ENCODE results near the gene MXRA8. TPM values are rescaled to one million over a fixed set of nuclear protein-coding genes. Genes with fewer than 3 reads are reported as not detected.

Gene MXRA8
- total RNA-seq, 1 donor from 2014 or later, result 78.1 TPM

DNA sequence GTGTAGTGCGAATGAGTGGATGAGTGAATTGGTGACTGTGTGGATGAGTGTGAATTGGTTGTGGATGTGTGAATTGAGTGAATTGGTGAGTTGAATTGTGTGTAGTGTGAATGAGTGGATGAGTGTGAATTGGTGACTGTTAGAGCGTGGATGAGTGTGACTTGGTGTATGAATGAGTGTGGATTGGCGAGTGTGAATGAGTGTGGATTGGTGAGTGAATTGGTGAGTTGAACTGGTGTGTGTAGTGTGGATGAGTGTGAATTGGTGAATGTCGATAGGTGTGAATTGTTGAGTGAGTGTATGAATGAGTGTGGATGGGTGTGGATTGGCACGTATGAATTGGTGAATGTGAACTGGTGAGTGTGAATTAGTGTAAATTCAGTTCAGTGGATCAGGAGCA is 9.0 kb upstream of the MXRA8 start:
- peaks cover under 1% of the 10 kb centered on the region for H3K4me1 Mint-ChIP-seq (ENCODE audit: unreplicated experiment)
- H3K27ac Mint-ChIP-seq, result no peak overlapping the region
- no peaks in the 10 kb centered on the region for H3K36me3 Mint-ChIP-seq
- H3K9me3 Mint-ChIP-seq, result no peaks in the 10 kb centered on the region
- no peak overlapping the region for H3K4me3 Mint-ChIP-seq
- DNase-seq (ENCODE audit: extremely low spot score, unreplicated experiment), result no peak
- TF ChIP-seq, protein P1, sequence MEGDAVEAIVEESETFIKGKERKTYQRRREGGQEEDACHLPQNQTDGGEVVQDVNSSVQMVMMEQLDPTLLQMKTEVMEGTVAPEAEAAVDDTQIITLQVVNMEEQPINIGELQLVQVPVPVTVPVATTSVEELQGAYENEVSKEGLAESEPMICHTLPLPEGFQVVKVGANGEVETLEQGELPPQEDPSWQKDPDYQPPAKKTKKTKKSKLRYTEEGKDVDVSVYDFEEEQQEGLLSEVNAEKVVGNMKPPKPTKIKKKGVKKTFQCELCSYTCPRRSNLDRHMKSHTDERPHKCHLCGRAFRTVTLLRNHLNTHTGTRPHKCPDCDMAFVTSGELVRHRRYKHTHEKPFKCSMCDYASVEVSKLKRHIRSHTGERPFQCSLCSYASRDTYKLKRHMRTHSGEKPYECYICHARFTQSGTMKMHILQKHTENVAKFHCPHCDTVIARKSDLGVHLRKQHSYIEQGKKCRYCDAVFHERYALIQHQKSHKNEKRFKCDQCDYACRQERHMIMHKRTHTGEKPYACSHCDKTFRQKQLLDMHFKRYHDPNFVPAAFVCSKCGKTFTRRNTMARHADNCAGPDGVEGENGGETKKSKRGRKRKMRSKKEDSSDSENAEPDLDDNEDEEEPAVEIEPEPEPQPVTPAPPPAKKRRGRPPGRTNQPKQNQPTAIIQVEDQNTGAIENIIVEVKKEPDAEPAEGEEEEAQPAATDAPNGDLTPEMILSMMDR (conservative IDR thresholded peaks at IDR 0.05), result no peak
- no peaks in the 10 kb centered on the region for H3K27me3 Mint-ChIP-seq

DNA sequence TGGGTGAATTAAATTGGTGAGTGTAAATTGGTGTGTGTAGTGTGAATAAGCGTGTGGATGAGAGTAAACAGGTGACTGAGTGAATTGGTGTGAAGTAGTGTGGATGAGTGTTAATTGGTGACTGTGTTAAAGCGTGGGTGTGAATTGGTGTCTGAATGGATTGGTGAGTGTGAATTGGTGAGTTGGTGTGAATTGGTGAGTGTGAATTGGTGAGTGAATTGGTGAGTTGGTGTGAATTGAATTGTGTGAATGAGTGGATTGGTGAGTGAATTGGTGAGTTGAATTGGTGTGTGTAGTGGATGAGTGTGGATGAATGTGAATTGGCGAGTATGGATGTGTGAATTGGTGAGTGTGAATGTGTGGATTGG is 8.3 kb upstream of the MXRA8 start:
- DNase-seq (ENCODE audit: extremely low spot score, unreplicated experiment), result no peak
- H3K4me1 Mint-ChIP-seq (ENCODE audit: unreplicated experiment), result peaks cover 6% of the 10 kb centered on the region
- H3K27me3 Mint-ChIP-seq, result no peaks in the 10 kb centered on the region
- TF ChIP-seq, protein P1 (conservative IDR thresholded peaks at IDR 0.05), result no peak
- no peak overlapping the region for H3K27ac Mint-ChIP-seq
- no peaks in the 10 kb centered on the region for H3K9me3 Mint-ChIP-seq
- H3K4me3 Mint-ChIP-seq, result no peak overlapping the region
- H3K36me3 Mint-ChIP-seq, result no peaks in the 10 kb centered on the region

DNA sequence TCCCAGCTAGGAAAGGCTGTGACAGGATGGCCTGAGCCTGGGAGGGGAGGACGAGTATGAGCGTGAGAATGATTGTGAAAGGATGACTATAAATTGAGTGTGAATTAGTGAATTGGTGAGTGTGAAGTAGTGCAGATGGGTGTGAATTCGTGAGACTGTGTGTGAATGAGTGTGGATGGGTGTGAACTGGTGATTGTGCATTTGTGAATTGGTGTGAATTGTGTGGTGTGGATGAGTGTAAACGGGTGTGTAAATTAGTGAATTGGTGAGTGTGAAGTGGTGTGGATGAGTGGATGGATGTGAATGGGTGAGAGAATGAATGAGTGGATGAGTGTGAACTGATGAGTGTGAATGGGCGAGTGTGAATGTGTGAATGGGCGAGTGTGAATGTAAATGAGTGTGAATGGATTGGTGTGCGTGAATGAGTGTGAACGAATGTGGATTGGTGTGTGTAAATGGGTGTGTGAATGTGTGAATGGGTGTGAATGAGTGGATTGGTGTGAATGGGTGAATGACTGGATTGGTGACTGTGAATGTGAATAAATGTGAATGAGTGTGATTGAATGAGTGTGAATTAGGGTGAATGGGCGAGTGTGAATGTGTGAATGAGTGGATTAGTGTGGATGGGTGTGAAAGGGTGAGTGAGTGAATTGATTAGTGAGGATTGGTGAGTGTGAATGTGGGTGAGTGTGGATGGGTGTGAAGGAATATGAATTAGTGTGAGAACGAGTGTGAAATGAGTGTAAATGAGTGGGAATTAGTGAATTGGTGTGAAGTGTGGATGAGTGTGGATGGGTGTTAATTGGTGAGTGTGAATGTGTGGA is 7.7 kb upstream of the MXRA8 start:
- H3K4me3 Mint-ChIP-seq, result no peak overlapping the region
- H3K4me1 Mint-ChIP-seq (ENCODE audit: unreplicated experiment), result peaks cover 8% of the 10 kb centered on the region
- no peak overlapping the region for H3K27ac Mint-ChIP-seq
- TF ChIP-seq, protein P1 (conservative IDR thresholded peaks at IDR 0.05), result no peak
- H3K9me3 Mint-ChIP-seq, result no peaks in the 10 kb centered on the region
- no peaks in the 10 kb centered on the region for H3K36me3 Mint-ChIP-seq
- H3K27me3 Mint-ChIP-seq, result no peaks in the 10 kb centered on the region
- DNase-seq (ENCODE audit: extremely low spot score, unreplicated experiment), result no peak

- TF ChIP-seq, protein P1 (conservative IDR thresholded peaks at IDR 0.05), result no peak
- H3K4me1 Mint-ChIP-seq (ENCODE audit: unreplicated experiment), result peaks cover 16% of the 10 kb centered on the region
- H3K4me3 Mint-ChIP-seq, result no peak overlapping the region
These were observed 5.9 kb upstream of the MXRA8 start for GRCh38 chr1:1364266-1364665.

DNA sequence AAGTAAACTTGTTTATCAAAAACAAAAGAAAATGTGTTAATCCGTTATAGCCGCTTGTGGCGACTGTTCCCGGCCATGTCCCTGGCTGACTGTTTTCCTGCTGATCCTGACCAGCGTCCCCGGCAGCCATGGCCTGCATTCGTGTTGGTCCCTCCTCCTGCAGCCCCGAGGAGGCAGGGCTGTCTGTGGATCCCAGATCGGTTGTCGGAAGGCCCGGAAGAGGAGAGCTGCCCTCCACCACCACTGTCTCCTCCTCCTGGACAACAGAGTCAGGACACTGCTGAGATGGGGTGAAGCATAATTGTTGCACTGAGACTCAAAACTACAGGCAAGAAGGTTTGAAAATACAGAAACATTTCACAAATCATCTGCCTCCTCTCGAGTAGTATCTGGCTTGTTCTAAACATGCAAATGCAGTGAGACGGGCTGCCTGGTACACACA is 3.6 kb upstream of the MXRA8 start:
- no peaks in the 10 kb centered on the region for H3K9me3 Mint-ChIP-seq

More at GRCh38 chr1:1364266-1364665, 5.9 kb upstream of the MXRA8 start:
- Mint-ChIP-seq H3K36me3 (no peaks in the 10 kb centered on the region), H3K27me3 (no peaks in the 10 kb centered on the region), H3K27ac (no peak overlapping the region), H3K9me3 (no peaks in the 10 kb centered on the region)
- no peak for DNase-seq (ENCODE audit: extremely low spot score, unreplicated experiment)

More for the DNA sequence above, 3.6 kb upstream of the MXRA8 start:
- Mint-ChIP-seq H3K27me3 (no peaks in the 10 kb centered on the region), H3K27ac (peak overlapping the region; percentile 71), H3K4me1 (ENCODE audit: unreplicated experiment) (peaks cover 20% of the 10 kb centered on the region), H3K36me3 (no peaks in the 10 kb centered on the region), H3K4me3 (peak overlapping the region; percentile 61)
- no peak for DNase-seq (ENCODE audit: extremely low spot score, unreplicated experiment)
- TF ChIP-seq, protein P1 (conservative IDR thresholded peaks at IDR 0.05), result no peak

All from type B pancreatic cell (in vitro differentiated cells).